Measurements from ENCODE around the gene BST1. TPM values are rescaled to one million over a fixed set of nuclear protein-coding genes. Genes with fewer than 3 reads are reported as not detected.
"Not testable (repeated sequence)": the region's sequence is repeated elsewhere in the genome, so short reads cannot be mapped to it uniquely, and the experiment has no call there.

Gene BST1
- total RNA-seq, 1 donor from 2014 or later: 2.7 TPM

GRCh38 chr4:15755321-15756155 lies 52.7 kb downstream of the BST1 start:
- intact Hi-C loops (cut with micrococcal nuclease): no loop called here
- Histone ChIP-seq H3K27me3 (ENCODE audit: low read depth) (no peaks in the 10 kb centered on the region), H3K4me3 (no peak overlapping the region), H3K4me1 (peaks cover 21% of the 10 kb centered on the region), H3K9me3 (replicated peaks) (no peaks in the 10 kb centered on the region), H3K27ac (replicated peaks) (peak overlapping the region; percentile 83), H3K36me3 (no peaks in the 10 kb centered on the region)
- TF ChIP-seq CTCF (IDR thresholded peaks at IDR 0.05; ENCODE audit: borderline replicate concordance): no peak
- DNase-seq: no peak

- no peak overlapping the region for H3K4me3 ChIP-seq
- no peak for DNase-seq
- no peak for TF ChIP-seq CTCF (IDR thresholded peaks at IDR 0.05; ENCODE audit: borderline replicate concordance)
- H3K27me3 ChIP-seq (ENCODE audit: low read depth): no peaks in the 10 kb centered on the region
- H3K4me1 ChIP-seq: peaks cover 21% of the 10 kb centered on the region
- no peaks in the 10 kb centered on the region for H3K36me3 ChIP-seq
- H3K27ac ChIP-seq (replicated peaks): no peak overlapping the region
- intact Hi-C loops (cut with micrococcal nuclease): no loop called here
- H3K9me3 ChIP-seq (replicated peaks): no peaks in the 10 kb centered on the region
Observed at GRCh38 chr4:15756361-15756861, 53.5 kb downstream of the BST1 start.

GRCh38 chr4:15757054-15757453 lies 54.2 kb downstream of the BST1 start:
- intact Hi-C loops (cut with micrococcal nuclease): no loop called here
- no peaks in the 10 kb centered on the region for H3K36me3 ChIP-seq
- no peak for TF ChIP-seq CTCF (IDR thresholded peaks at IDR 0.05; ENCODE audit: borderline replicate concordance)
- no peak overlapping the region for H3K4me3 ChIP-seq
- H3K27me3 ChIP-seq (ENCODE audit: low read depth): no peaks in the 10 kb centered on the region
- peaks cover 21% of the 10 kb centered on the region for H3K4me1 ChIP-seq
- no peaks in the 10 kb centered on the region for H3K9me3 ChIP-seq (replicated peaks)
- H3K27ac ChIP-seq (replicated peaks): no peak overlapping the region
- DNase-seq: no peak

GRCh38 chr4:15758294-15758693 lies 55.4 kb downstream of the BST1 start:
- intact Hi-C loops (cut with micrococcal nuclease): no loop called here
- H3K4me1 ChIP-seq: peaks cover 19% of the 10 kb centered on the region
- no peak for DNase-seq
- no peaks in the 10 kb centered on the region for H3K27me3 ChIP-seq (ENCODE audit: low read depth)
- H3K36me3 ChIP-seq: no peaks in the 10 kb centered on the region
- H3K27ac ChIP-seq (replicated peaks): no peak overlapping the region
- H3K9me3 ChIP-seq (replicated peaks): no peaks in the 10 kb centered on the region
- no peak overlapping the region for H3K4me3 ChIP-seq
- no peak for TF ChIP-seq CTCF (IDR thresholded peaks at IDR 0.05; ENCODE audit: borderline replicate concordance)

- intact Hi-C loops (cut with micrococcal nuclease); H3K9me3 ChIP-seq (replicated peaks); DNase-seq: not testable (repeated sequence)
Observed at GRCh38 chr4:15762460-15762859, 59.6 kb downstream of the BST1 start.

DNA sequence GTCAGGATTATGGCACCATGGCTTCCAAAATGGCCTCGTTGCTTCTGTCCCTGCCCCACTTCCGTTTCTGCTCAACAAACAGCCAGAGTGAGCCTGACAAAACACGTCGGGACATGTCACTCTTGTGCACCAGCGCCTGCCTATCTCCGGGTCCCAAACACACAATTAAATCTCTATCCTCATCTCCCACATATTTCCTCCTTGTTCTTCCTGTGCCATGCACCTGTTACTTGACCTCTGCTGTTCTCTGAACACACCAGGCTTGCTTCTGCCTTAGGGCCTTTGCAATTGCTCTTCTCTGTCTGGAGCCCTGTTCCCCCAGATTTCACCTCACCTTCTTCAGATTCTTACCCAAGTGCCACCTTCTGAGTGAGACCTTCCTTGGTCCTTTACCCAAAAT lies 62.5 kb downstream of the BST1 start:
- Histone ChIP-seq H3K27me3 (ENCODE audit: low read depth) (no peaks in the 10 kb centered on the region), H3K9me3 (replicated peaks) (no peaks in the 10 kb centered on the region), H3K36me3 (no peaks in the 10 kb centered on the region), H3K27ac (replicated peaks) (no peak overlapping the region), H3K4me3 (no peak overlapping the region), H3K4me1 (no peaks in the 10 kb centered on the region)
- intact Hi-C loops (cut with micrococcal nuclease): no loop called here
- no peak for TF ChIP-seq CTCF (IDR thresholded peaks at IDR 0.05; ENCODE audit: borderline replicate concordance)
- DNase-seq: no peak

More at GRCh38 chr4:15762460-15762859, 59.6 kb downstream of the BST1 start:
- not testable (repeated sequence) for H3K36me3 ChIP-seq; H3K27ac ChIP-seq (replicated peaks); H3K4me3 ChIP-seq; H3K27me3 ChIP-seq (ENCODE audit: low read depth); H3K4me1 ChIP-seq

Data from left ventricle myocardium inferior (tissue), 1 donor.